Measurements from ENCODE around the gene NACA2.

GRCh38 chr17:61555127-61555566 is 35.9 kb downstream of the NACA2 start:
- TF ChIP-seq POLR2AphosphoS5 (IDR thresholded peaks at IDR 0.05; ENCODE audit: low read depth, low read length), result no peak
- no peak for TF ChIP-seq POU2F2 (IDR thresholded peaks at IDR 0.05; ENCODE audit: low read depth, low read length)
- no peak for TF ChIP-seq POLR2A (IDR thresholded peaks at IDR 0.05; ENCODE audit: low read depth, low read length)
